ENCODE results near the gene C5orf34. TPM values are rescaled to one million over a fixed set of nuclear protein-coding genes. Genes with fewer than 3 reads are reported as not detected.

Gene C5orf34
- polyA plus RNA-seq, 1 of the 3 experiments (the other 2 are of a cell fraction), result 2.9 TPM

GRCh38 chr5:43482490-43483297 lies 32.3 kb downstream of the C5orf34 start:
- WGBS (ENCODE audit: low lambda C conversion rate), result 18% methylated on average over 6 of the region's 6 CpGs
- CTCF ChIA-PET, result interaction anchor here (0.6 to 1.8 kb wide), 2 partner anchors 23 to 87 kb away, joined by 3 to 7 read pairs; no protein-coding TSS in a partner anchor
- peak overlapping the region; percentile 88 for H3K4me2 ChIP-seq
- peak overlapping the region; percentile 76 to 85 for H3K4me3 ChIP-seq (ENCODE audit: low read depth in 2 of 2, low read length in 1 of 2)
- peaks cover 28% of the 10 kb centered on the region for H3K79me2 ChIP-seq (ENCODE audit: insufficient read depth)
- H3K9me2 ChIP-seq, result no peaks in the 10 kb centered on the region
- H4K20me1 ChIP-seq (ENCODE audit: insufficient read depth), result no peaks in the 10 kb centered on the region
- peak overlapping the region; percentile 91 to 92 for H3K27ac ChIP-seq (ENCODE audit: low read depth in 2 of 2, low read length in 1 of 2)
- H3K4me1 ChIP-seq (ENCODE audit: control insufficient read depth in 1 of 2, insufficient read depth in 2 of 2, low read depth in 1 of 2, low read length in 1 of 2), result peaks cover 0 to 7% of the 10 kb centered on the region in 2 experiments; a peak in 2 of 4 replicates
- peak overlapping the region; percentile 90 for H3K9ac ChIP-seq
- peak overlapping the region; percentile 79 for H2AFZ ChIP-seq (ENCODE audit: low read depth)
- TF ChIP-seq CHD2 (IDR thresholded peaks at IDR 0.05; ENCODE audit: low read length, partially characterized antibody) (no peak), PBX3 (IDR thresholded peaks at IDR 0.05) (no peak), POLR2AphosphoS5 (IDR thresholded peaks at IDR 0.05; ENCODE audit: low read depth, low read length) (no peak), GATA2 (CRISPR knock-in tag; IDR thresholded peaks at IDR 0.05) (no peak), TEAD4 (IDR thresholded peaks at IDR 0.05; ENCODE audit: borderline replicate concordance, insufficient read depth) (no peak), FOSL2 (IDR thresholded peaks at IDR 0.05; ENCODE audit: borderline replicate concordance, low read depth) (no peak)
- H3K36me3 ChIP-seq (replicated peaks in 1 of 2; ENCODE audit: control insufficient read depth in 1 of 2, insufficient read depth in 2 of 2, low read length in 1 of 2), result peaks cover 5 to 6% of the 10 kb centered on the region in 2 experiments
- POLR2A ChIA-PET, result interaction anchor here (2.3 kb wide), 1 partner anchor 73 kb away, joined by 12 read pairs; no protein-coding TSS in a partner anchor
- H3K27me3 ChIP-seq (ENCODE audit: insufficient read depth), result no peaks in the 10 kb centered on the region
- DNase-seq, result peak; percentile 12
- H3F3A ChIP-seq (replicated peaks; ENCODE audit: insufficient read depth), result peaks cover 8% of the 10 kb centered on the region
- no peaks in the 10 kb centered on the region for H3K9me3 ChIP-seq

GRCh38 chr5:43469671-43470391 lies 45.1 kb downstream of the C5orf34 start:
- Histone ChIP-seq H3K27ac (ENCODE audit: low read depth in 2 of 2, low read length in 1 of 2) (no peak overlapping the region), H3K4me1 (ENCODE audit: control insufficient read depth in 1 of 2, insufficient read depth in 2 of 2, low read depth in 1 of 2, low read length in 1 of 2) (no peaks in the 10 kb centered on the region), H3K27me3 (ENCODE audit: insufficient read depth) (no peaks in the 10 kb centered on the region), H3K9ac (no peak overlapping the region), H3K4me3 (ENCODE audit: low read depth in 2 of 2, low read length in 1 of 2) (no peak overlapping the region), H3K79me2 (ENCODE audit: insufficient read depth) (peaks cover 11% of the 10 kb centered on the region), H3K9me2 (no peaks in the 10 kb centered on the region), H3F3A (replicated peaks; ENCODE audit: insufficient read depth) (no peaks in the 10 kb centered on the region), H3K9me3 (peaks cover 7% of the 10 kb centered on the region; the same call in 1 of the 2 replicates), H4K20me1 (ENCODE audit: insufficient read depth) (no peaks in the 10 kb centered on the region), H3K4me2 (no peak overlapping the region), H2AFZ (ENCODE audit: low read depth) (no peak overlapping the region), H3K36me3 (replicated peaks in 1 of 2; ENCODE audit: control insufficient read depth in 1 of 2, insufficient read depth in 2 of 2, low read length in 1 of 2) (peaks cover 0 to 29% of the 10 kb centered on the region in 2 experiments)
- 94% methylated on average over 6 of the region's 6 CpGs for WGBS (ENCODE audit: low lambda C conversion rate)
- no peak for DNase-seq
- ChIA-PET CTCF (interaction anchor here (1.1 kb wide), 1 partner anchor 21 kb away, joined by 3 read pairs; no protein-coding TSS in a partner anchor), POLR2A (no interaction called here)
- TF ChIP-seq REST (IDR thresholded peaks at IDR 0.05; ENCODE audit: low read depth, low read length) (no peak), TCF12 (IDR thresholded peaks at IDR 0.05) (no peak), CHD2 (IDR thresholded peaks at IDR 0.05; ENCODE audit: low read length, partially characterized antibody) (no peak), MEF2A (IDR thresholded peaks at IDR 0.05; ENCODE audit: borderline replicate concordance, low read depth) (no peak), YY1 (IDR thresholded peaks at IDR 0.05; ENCODE audit: low read depth) (no peak), RAD21 (IDR thresholded peaks at IDR 0.05; ENCODE audit: low read length) (no peak), CTCF (IDR thresholded peaks at IDR 0.05) (no peak), FOXJ3 (CRISPR knock-in tag; IDR thresholded peaks at IDR 0.05) (no peak), PBX3 (IDR thresholded peaks at IDR 0.05) (no peak), EP300 (IDR thresholded peaks at IDR 0.05; ENCODE audit: borderline replicate concordance in 1 of 2, low read depth in 1 of 2, low read length in 1 of 2) (no peak), IRF3 (IDR thresholded peaks at IDR 0.05; ENCODE audit: low read depth, low read length) (no peak)
